SK-N-MC (cell line): Measurements from ENCODE around the gene CCR5AS.

Source experiments
- EZH2 ChIP-seq: fragments of 200-600 bp; sonication (generic); IDR thresholded peaks from one replicate; pipeline ENCODE4 v1.6.1; 2017; ENCODE audit warnings: antibody characterized with exemption
- FOXP2 ChIP-seq: optimal IDR thresholded peaks from 2 replicates; pipeline ENCODE3; 2011; ENCODE audit warnings: mild to moderate bottlenecking, moderate library complexity; ENCODE audit not compliant: insufficient read depth; ENCODE audit errors: extremely low read length, control extremely low read depth
- POLR2AphosphoS5 ChIP-seq: IDR thresholded peaks from 2 replicates; pipeline ENCODE4 v1.6.1; 2012; ENCODE audit warnings: mild to moderate bottlenecking, low read depth, low read length, borderline replicate concordance

DNA sequence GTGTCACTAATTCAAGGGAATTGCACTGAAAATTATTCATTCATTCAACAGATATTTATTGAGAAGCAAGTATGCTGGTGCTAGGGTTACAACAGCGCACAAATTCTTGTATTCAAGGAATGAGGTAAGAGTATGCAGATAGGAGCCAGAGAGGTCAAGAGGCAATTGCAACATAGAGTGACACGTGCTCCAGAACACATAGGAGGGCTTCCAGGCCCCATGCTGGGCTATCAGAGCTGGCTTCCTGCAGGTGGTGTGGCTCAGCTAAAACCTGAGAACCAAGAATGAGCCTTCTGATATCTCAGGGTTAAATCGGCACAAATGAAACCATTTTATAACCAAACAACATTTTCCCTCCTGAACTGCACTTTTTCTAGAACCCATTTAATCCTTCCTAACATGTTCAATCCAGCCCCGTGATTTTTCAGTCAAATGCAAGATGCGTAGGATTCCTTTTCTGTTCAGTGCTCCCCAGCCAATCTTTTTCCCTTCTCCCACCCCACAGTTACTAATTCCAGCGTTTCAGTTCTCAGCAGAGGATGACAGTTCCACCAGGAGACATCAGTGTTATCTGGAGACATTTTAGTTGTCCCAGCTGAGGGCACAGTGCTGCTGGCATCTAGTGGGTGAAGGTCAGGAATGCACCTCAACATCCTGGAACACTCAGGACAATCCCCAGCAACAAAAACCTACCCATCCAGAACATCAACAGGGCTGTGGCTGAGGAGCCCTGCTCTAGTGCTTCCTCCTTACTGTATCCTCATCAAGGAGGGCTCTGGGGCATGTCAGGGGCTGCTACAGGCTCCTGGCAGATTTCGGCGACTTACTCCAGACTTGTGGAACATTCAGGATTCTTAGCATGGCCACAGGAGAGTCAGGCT is 13.1 kb downstream of the CCR5AS start:
- TF ChIP-seq EZH2 (no peak), POLR2AphosphoS5 (no peak), FOXP2 (no peak)
